Ovary (tissue), 3 donors: Measurements from ENCODE around the gene ZNF263.

Experiments
- CTCF ChIP-seq, 3 donors: fragments of 450-650 bp in 2 of 3; fragments of 200-600 bp in 1 of 3; IDR thresholded peaks; one replicate each; pipeline versions ENCODE4 v1.5.1 to v1.8.0; 2016 to 2022; ENCODE audit warnings: antibody characterized with exemption in 3 of 3, mild to moderate bottlenecking in 1 of 3
- POLR2A ChIP-seq: fragments of 450-650 bp; IDR thresholded peaks from one replicate; pipeline ENCODE4 v1.6.1; 2017; ENCODE audit warnings: antibody characterized with exemption, mild to moderate bottlenecking, moderate library complexity
- donor health status: DM: no; HTN: no; CAD: no.

GRCh38 chr16:3328104-3328503 is 44.8 kb downstream of the ZNF263 start:
- no peak for TF ChIP-seq CTCF (IDR thresholded peaks at IDR 0.05)
- no peak for TF ChIP-seq POLR2A
